Keratinocyte (primary cell): ENCODE results near the gene PDCL2.

Source experiments
- EZH2 ChIP-seq: IDR thresholded peaks from one replicate; pipeline ENCODE4 v1.6.1; 2012; ENCODE audit warnings: inconsistent platforms, mild to moderate bottlenecking, low read length, moderate library complexity
- TF ChIP-seq, protein P1 (sequence below), 3 experiments: IDR thresholded peaks in 1 of 3; conservative IDR thresholded peaks in 1 of 3; optimal IDR thresholded peaks in 1 of 3; 2 replicates in 2 of 3; 3 replicates in 1 of 3; pipeline versions ENCODE3 to v1.5.1; 2011; ENCODE audit warnings: low read length in 3 of 3, mild to moderate bottlenecking in 3 of 3, moderate library complexity in 2 of 3, control low read depth in 1 of 3, inconsistent platforms in 1 of 3; ENCODE audit not compliant: insufficient read depth in 2 of 3; ENCODE audit errors: extremely low read depth in 1 of 3

DNA sequence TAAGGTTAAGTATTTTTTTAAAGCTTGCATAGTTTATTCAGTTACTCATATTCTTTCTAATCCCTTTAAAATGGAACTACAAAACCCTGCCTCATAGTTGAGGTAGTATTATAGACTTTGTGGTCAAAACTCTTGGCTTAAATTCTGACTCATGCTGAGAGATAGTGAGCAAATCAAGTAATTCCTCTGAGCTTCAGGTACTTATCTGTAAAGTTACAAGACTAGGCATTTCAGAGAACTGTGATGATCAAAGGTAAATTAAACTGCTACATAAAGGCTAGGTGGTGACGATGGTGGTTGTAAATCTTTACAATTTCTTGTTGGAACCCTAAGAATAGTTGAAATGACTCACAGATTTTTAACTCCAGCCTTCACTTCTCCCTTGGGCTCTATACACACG, 42.2 kb downstream of the PDCL2 start:
- TF ChIP-seq, protein P1, sequence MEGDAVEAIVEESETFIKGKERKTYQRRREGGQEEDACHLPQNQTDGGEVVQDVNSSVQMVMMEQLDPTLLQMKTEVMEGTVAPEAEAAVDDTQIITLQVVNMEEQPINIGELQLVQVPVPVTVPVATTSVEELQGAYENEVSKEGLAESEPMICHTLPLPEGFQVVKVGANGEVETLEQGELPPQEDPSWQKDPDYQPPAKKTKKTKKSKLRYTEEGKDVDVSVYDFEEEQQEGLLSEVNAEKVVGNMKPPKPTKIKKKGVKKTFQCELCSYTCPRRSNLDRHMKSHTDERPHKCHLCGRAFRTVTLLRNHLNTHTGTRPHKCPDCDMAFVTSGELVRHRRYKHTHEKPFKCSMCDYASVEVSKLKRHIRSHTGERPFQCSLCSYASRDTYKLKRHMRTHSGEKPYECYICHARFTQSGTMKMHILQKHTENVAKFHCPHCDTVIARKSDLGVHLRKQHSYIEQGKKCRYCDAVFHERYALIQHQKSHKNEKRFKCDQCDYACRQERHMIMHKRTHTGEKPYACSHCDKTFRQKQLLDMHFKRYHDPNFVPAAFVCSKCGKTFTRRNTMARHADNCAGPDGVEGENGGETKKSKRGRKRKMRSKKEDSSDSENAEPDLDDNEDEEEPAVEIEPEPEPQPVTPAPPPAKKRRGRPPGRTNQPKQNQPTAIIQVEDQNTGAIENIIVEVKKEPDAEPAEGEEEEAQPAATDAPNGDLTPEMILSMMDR (optimal IDR thresholded peaks at IDR 0.05 in 1 of 3, IDR thresholded peaks at IDR 0.05 in 1 of 3, conservative IDR thresholded peaks at IDR 0.05 in 1 of 3; ENCODE audit: extremely low read depth in 1 of 3, insufficient read depth in 2 of 3, low read length in 3 of 3) = no peak
- no peak for TF ChIP-seq EZH2
